ENCODE measurements around the gene PLEKHA7.

DNA sequence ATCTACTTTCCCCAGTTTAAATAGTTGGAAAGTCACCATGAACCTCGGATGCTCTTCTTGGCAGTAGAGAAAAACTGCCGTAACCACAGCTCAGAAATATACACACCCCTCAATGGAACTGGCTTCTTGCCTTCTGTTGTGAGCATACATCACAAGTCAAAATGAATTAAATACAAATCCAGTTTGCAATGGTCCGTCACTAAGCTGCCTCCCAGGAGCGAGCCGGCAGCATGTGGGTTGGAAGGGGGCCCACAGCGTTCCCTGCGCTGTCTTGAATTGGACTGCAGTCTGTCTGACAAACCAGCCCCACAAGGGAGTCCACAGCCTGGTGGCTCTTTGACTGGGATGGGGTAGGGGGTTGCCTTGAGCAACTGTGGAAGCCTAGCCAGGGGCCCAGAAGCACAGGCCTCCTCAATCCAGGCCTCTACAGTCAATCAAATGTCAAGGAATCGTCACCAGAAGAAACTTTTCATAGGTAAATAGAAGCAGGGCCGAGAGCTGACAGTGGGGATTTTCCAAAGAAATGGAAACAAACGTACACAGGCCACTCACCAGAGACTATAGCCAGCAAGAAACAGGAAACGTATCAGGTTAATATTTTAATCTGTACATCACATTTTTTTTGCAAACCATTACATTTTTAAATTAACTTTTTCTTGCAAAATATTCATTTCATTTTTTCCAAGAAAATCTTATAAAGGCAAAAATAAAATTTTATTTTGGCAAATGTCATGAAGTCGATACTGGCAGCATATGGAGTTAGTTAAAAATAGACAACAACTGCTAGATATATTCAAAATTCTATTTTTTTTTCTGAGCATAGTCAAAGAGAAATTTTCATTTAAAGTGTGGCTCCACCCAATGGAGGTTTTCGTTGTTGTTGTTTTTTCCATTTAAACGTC lies 237.3 kb downstream of the PLEKHA7 start:
- TF ChIP-seq, protein P1, sequence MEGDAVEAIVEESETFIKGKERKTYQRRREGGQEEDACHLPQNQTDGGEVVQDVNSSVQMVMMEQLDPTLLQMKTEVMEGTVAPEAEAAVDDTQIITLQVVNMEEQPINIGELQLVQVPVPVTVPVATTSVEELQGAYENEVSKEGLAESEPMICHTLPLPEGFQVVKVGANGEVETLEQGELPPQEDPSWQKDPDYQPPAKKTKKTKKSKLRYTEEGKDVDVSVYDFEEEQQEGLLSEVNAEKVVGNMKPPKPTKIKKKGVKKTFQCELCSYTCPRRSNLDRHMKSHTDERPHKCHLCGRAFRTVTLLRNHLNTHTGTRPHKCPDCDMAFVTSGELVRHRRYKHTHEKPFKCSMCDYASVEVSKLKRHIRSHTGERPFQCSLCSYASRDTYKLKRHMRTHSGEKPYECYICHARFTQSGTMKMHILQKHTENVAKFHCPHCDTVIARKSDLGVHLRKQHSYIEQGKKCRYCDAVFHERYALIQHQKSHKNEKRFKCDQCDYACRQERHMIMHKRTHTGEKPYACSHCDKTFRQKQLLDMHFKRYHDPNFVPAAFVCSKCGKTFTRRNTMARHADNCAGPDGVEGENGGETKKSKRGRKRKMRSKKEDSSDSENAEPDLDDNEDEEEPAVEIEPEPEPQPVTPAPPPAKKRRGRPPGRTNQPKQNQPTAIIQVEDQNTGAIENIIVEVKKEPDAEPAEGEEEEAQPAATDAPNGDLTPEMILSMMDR (IDR thresholded peaks at IDR 0.05; ENCODE audit: low read depth, low read length): no peak
- TF ChIP-seq, protein P2, sequence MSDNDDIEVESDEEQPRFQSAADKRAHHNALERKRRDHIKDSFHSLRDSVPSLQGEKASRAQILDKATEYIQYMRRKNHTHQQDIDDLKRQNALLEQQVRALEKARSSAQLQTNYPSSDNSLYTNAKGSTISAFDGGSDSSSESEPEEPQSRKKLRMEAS (IDR thresholded peaks at IDR 0.05; ENCODE audit: low read depth, low read length): no peak
- TF ChIP-seq POLR2A (IDR thresholded peaks at IDR 0.05; ENCODE audit: extremely low read depth, insufficient read length): no peak
